DND-41 (cell line): Measurements from ENCODE around the gene GIPC3.
A peak's percentile ranks its signal among the peaks of the same experiment; 100 is the strongest.

Experiments used
- ATAC-seq: fragments of 200-7000 bp; cut with Tn5 transposase; 3 replicates; pipeline ENCODE4 v1.9.1; 2021; ENCODE audit warnings: low read depth; ENCODE audit not compliant: insufficient read depth
- DNase-seq: peaks from one replicate; pipeline ENCODE4 v3.0.0-alpha.2; 2020
- H2AFZ ChIP-seq: 2 replicates; pipeline ENCODE4 v1.6.0; 2012; ENCODE audit warnings: low read depth, low read length
- H3K27ac ChIP-seq: 2 replicates; pipeline ENCODE4 v1.5.1; 2012; ENCODE audit warnings: low read length, inconsistent platforms
- H3K27me3 ChIP-seq: fragments of 200-600 bp; sonication (generic); 2 replicates; pipeline ENCODE4 v1.6.0; 2012; ENCODE audit warnings: low read length, mild to moderate bottlenecking, inconsistent platforms; ENCODE audit not compliant: insufficient read depth, poor library complexity
- H3K36me3 ChIP-seq: 2 replicates; pipeline ENCODE4 v1.5.1; 2012; ENCODE audit warnings: low read length, inconsistent platforms; ENCODE audit not compliant: insufficient read depth
- H3K4me1 ChIP-seq: 2 replicates; pipeline ENCODE4 v1.5.1; 2012; ENCODE audit warnings: mild to moderate bottlenecking, low read length; ENCODE audit not compliant: insufficient read depth
- H3K4me2 ChIP-seq: 2 replicates; pipeline ENCODE4 v1.6.0; 2012; ENCODE audit warnings: mild to moderate bottlenecking, moderate library complexity, low read length, inconsistent platforms; ENCODE audit not compliant: insufficient read depth
- H3K4me3 ChIP-seq, 2 experiments: fragments of 200-600 bp in 1 of 2; shearing (Covaris generic) in 1 of 2; 2 replicates each; pipeline ENCODE4 v1.5.1; 2012 to 2016; ENCODE audit warnings: inconsistent platforms in 2 of 2, low read length in 2 of 2, mild to moderate bottlenecking in 2 of 2, low read depth in 1 of 2, moderate library complexity in 1 of 2
- H3K79me2 ChIP-seq: 2 replicates; pipeline ENCODE4 v1.6.0; 2012; ENCODE audit warnings: low read length, inconsistent platforms; ENCODE audit not compliant: insufficient read depth
- H3K9ac ChIP-seq: 2 replicates; pipeline ENCODE4 v1.6.0; 2012; ENCODE audit warnings: low read depth, mild to moderate bottlenecking, inconsistent platforms, low read length, moderate library complexity
- H3K9me3 ChIP-seq: 2 replicates; pipeline ENCODE4 v1.5.1; 2012; ENCODE audit warnings: low read length, moderate library complexity, mild to moderate bottlenecking, inconsistent platforms; ENCODE audit not compliant: insufficient read depth, severe bottlenecking
- H4K20me1 ChIP-seq: 2 replicates; pipeline ENCODE4 v1.6.0; 2012; ENCODE audit warnings: low read length; ENCODE audit not compliant: insufficient read depth
- EZH2 ChIP-seq: IDR thresholded peaks from 3 replicates; pipeline ENCODE4 v1.6.1; 2012; ENCODE audit warnings: borderline replicate concordance, low read depth, mild to moderate bottlenecking, moderate library complexity, low read length, inconsistent platforms; ENCODE audit not compliant: severe bottlenecking
- TF ChIP-seq, protein P1 (sequence below): IDR thresholded peaks from 2 replicates; pipeline ENCODE4 v1.5.1; 2012; ENCODE audit warnings: borderline replicate concordance, low read length, moderate library complexity, mild to moderate bottlenecking; ENCODE audit not compliant: poor library complexity, severe bottlenecking; ENCODE audit errors: extremely low read depth

Gene GIPC3

DNA sequence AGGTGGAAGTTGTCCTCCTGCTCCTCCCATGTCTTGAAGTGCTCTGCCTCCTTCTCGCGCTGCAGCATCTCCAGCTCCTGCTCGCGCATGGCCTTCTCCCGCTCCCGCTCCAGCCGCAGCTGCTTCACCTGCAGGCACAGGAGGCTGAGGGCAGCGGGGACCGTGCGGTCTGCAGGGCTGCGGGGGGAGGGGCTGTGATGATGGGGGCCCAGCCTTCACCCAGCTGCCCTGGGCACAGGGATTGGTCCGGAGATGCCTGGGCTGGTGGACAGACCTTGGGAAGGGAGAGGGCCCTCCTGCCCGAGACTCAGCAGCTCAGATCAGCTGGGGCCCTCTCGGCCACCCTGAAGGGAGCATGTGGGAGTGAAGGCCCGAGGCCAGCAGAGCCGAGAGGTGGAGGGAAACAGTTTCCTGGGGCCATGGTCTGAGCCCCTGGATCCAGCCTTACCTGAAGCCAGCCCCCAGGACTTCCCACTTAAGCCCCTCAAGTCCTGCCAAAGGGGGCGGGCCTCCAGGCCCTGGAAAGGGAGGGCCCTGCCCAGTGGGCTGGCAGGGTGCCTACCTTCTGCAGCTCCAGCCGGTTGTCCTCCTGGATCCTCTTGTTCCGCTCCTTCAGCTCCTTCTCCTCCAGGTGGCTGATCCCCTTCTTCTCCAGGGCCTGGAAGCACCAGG is 35.0 kb downstream of the GIPC3 start:
- Histone ChIP-seq H4K20me1 (peaks cover 19% of the 10 kb centered on the region), H3K79me2 (peaks cover 18% of the 10 kb centered on the region), H3K4me3 (no peak overlapping the region), H3K9me3 (no peaks in the 10 kb centered on the region), H2AFZ (no peak overlapping the region), H3K4me1 (peaks cover 17% of the 10 kb centered on the region), H3K9ac (no peak overlapping the region), H3K27me3 (no peaks in the 10 kb centered on the region), H3K27ac (no peak overlapping the region), H3K36me3 (peaks cover 66% of the 10 kb centered on the region), H3K4me2 (no peak overlapping the region)
- DNase-seq (no peak), ATAC-seq (0 out of 3 replicates have a peak, but pooled peaks have one; percentile 5)
- TF ChIP-seq, protein P1, sequence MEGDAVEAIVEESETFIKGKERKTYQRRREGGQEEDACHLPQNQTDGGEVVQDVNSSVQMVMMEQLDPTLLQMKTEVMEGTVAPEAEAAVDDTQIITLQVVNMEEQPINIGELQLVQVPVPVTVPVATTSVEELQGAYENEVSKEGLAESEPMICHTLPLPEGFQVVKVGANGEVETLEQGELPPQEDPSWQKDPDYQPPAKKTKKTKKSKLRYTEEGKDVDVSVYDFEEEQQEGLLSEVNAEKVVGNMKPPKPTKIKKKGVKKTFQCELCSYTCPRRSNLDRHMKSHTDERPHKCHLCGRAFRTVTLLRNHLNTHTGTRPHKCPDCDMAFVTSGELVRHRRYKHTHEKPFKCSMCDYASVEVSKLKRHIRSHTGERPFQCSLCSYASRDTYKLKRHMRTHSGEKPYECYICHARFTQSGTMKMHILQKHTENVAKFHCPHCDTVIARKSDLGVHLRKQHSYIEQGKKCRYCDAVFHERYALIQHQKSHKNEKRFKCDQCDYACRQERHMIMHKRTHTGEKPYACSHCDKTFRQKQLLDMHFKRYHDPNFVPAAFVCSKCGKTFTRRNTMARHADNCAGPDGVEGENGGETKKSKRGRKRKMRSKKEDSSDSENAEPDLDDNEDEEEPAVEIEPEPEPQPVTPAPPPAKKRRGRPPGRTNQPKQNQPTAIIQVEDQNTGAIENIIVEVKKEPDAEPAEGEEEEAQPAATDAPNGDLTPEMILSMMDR = no peak
- no peak for TF ChIP-seq EZH2

DNA sequence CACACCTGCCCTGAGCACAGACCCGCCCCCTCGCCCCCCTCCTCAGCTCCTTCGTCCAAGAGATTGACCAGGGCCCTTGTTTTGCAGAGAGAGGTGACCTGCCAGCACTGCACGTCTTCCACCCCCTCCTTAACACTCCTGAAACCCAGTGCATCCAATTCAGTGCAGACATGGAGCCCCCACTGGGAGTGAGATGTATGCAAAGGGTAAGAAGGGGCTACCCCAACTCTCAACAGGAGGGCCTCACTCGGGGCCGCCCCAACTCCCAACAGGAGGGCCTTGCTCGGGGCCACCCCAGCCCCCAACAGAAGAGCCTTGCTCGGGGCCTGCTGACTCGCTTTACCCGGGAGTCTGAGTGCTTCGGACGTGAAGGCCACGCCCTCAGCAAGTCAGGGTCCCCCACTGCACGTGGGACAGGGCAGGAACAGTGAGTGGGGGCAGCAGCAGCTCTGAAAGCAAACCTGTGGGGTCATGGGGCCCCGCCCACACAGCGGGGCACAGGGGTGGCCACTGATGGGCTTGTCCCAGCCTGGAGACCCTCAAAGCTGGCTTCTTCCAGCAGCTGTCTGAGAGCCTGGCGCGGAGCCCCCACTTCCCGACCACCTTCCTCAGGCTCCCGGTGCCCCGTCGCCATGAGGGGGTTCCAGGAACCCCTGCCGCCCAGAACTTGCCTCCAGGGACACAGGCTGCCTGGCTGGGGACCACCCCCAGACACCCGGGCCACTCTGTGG is 35.7 kb downstream of the GIPC3 start:
- Histone ChIP-seq H3K79me2 (peaks cover 25% of the 10 kb centered on the region), H3K4me2 (no peak overlapping the region), H3K9ac (no peak overlapping the region), H4K20me1 (peaks cover 26% of the 10 kb centered on the region), H3K27me3 (no peaks in the 10 kb centered on the region), H3K36me3 (peaks cover 66% of the 10 kb centered on the region), H3K9me3 (no peaks in the 10 kb centered on the region), H3K4me1 (peaks cover 24% of the 10 kb centered on the region), H2AFZ (no peak overlapping the region), H3K4me3 (no peak overlapping the region), H3K27ac (no peak overlapping the region)
- TF ChIP-seq, protein P1 = no peak
- TF ChIP-seq EZH2 = no peak
- ATAC-seq (no peak), DNase-seq (no peak)

GRCh38 chr19:3621689-3622088 is 36.4 kb downstream of the GIPC3 start:
- Histone ChIP-seq H3K9me3 (no peaks in the 10 kb centered on the region), H3K4me3 (no peak overlapping the region), H3K36me3 (peaks cover 69% of the 10 kb centered on the region), H3K4me1 (peaks cover 28% of the 10 kb centered on the region), H3K79me2 (peaks cover 32% of the 10 kb centered on the region), H2AFZ (no peak overlapping the region), H4K20me1 (peaks cover 32% of the 10 kb centered on the region), H3K27ac (no peak overlapping the region), H3K9ac (no peak overlapping the region), H3K27me3 (no peaks in the 10 kb centered on the region), H3K4me2 (no peak overlapping the region)
- no peak for DNase-seq
- no peak for ATAC-seq
- no peak for TF ChIP-seq EZH2
- TF ChIP-seq, protein P1 = no peak
